Posterior vena cava (tissue), 2 donors: ENCODE results near the gene HMX1. TPM values are rescaled to one million over a fixed set of nuclear protein-coding genes. Genes with fewer than 3 reads are reported as not detected.
A peak's percentile ranks its signal among the peaks of the same experiment; 100 is the strongest.

ENCODE experiments used
- DNase-seq: peaks from one replicate; pipeline ENCODE4 v3.0.0-alpha.2; 2020; ENCODE audit warnings: low spot score
- intact Hi-C, 2 donors: fragments of 100-400 bp; cut with DNase I; formaldehyde crosslinking; loops; one replicate each; pipeline versions ENCODE4 v1.14.1 to v1.14.2; 2022 to 2023
- total RNA-seq, 2 donors: library from RNA; stranded (reverse); fragmentation: NEBNext Ultra II Directional; extraction: Animal tissue kit (Norgen Biotek cat#: 25700); gene quantifications; one replicate each; pipeline ENCODE4 v1.2.1, GENCODE V29; 2021
- donor health status: DM: yes; HTN: yes; CAD: no.
- donor health status: DM: yes; HTN: yes; CAD: no.

The HMX1 gene
- total RNA-seq, 2 donors from 2014 or later = 0.19 TPM; not detected in 1

GRCh38 chr4:8862334-8862733 lies 9.3 kb downstream of the HMX1 start:
- intact Hi-C loops = no loop called here
- DNase-seq = no peak

DNA sequence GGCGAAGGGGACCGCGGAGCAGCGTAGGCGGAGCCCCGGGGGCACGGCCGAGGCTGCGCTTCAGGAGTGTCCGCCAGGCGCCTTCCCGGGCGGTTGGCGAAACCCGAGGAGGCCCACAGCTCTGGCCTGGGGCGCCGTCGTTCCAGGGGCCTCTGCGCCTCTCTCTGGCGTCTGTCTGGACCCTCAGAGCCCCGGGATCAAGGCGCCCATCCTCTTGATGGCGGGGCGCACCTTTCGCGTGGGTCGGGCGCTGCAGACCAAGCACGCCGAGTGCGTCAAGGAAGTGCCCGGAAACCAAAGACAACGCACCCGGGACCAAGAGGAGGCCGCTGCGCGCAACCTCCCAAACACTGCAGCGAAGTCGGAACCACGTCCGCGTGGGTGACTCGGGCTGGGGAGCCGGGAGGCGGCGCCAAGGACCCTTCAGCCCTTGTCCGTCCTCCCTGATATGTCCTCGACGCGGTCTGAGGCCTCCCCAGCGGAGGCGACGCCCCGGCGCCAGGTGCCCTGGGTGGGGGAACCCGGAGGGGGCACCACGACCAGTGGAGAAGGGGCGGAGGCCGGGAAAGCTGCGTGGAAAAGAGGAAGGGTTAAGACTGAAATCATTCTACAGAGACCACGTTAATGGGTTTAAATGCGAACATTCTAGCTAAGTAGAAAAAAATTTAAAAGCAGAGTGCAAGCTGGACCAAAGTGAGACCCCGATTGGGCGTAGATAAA lies 9.9 kb downstream of the HMX1 start:
- intact Hi-C loops = no loop called here
- no peak for DNase-seq

GRCh38 chr4:8860892-8861575 lies 10.6 kb downstream of the HMX1 start:
- no peak for DNase-seq
- intact Hi-C loops = no loop called here

DNA sequence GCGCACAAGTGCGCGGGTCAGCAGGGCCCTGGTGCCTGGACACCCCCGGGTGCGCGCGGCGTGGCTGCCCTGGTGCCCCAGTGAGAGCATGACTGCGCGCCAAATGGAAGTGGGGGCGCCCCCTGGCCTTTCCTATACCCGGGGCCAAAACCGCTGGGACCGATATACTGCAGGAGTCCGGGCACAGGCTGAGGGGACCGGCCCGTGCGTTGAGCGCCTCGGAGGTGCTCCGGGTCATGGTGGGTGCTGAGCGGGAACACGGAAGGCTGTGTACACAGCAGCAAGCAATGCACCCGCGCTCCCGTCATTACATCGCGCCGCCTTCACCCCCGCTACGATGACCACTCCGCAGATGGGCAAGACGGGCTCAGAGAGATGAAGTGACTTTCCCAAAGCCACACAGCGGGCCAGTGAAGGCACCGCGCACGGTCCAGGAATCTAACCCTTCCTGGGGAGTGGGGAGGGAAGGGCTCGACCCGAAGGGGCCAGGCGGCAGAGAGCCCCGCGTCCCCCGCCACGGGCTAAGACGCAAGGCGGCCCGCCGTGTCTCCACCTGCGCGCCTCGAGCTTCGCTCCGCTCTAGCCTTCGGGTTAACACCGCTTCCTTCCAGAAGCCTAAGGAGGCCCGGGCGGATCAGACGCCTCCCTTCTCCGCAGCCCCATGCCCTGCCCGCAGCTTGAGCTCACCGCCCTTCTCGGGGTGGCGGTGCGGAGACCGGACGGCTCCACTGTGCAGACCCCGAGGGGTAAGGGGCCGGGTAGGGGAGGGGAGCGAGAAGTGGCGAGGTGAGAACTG lies 11.3 kb downstream of the HMX1 start:
- intact Hi-C loops = no loop called here
- no peak for DNase-seq

DNA sequence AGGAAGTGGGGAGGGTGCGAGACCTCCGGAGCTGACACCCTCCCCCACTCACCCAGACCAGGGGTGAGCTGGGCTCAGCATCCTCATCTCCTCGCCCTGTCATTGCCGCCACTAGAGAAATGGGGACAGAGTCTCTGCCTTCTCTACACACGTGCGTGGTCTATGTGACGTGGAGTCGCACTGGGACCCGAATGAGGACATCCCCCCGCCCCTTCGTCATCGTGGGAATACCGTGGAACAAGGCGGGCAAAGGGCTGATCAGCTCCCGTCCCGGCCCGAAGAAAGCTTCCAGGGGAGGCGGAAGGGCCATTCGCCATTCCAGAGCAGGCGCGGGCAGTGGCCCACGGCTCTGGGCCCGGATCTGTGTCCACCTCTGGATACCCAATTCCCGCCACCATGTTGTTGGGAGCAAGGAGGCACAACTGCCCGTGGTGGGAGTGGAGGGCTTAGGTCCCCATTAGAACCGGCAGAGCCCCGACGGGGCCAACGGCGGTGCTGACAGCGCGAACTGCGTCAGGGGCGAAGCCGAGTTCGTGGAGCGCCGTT lies 12.0 kb downstream of the HMX1 start:
- DNase-seq = no peak
- intact Hi-C loops = no loop called here

DNA sequence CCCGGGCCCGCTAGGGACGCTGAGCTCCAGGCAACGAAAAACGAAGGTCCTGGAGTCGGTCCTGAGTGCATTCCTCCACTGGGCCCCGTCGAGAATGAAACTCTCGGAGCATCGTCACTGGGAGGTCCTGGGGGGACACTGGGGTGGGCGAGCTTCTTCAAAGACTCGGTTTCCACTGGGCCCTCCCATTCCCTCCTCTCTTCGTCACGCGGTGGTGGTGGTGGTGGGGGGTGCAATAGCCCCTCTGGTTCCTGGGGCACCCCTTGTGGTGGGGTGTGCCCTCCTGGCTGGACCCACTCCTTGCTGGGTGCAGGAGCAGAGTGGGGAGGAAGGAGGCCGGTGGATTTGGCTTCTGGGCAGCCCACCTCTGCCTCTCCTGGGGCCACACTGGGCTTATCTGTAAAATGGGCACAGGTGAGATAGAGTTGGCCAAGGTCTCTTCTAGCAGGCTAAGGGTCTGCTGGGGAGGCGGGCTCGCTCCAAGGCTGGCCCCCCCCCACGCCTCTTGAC lies 12.9 kb downstream of the HMX1 start:
- intact Hi-C loops = no loop called here
- no peak for DNase-seq

DNA sequence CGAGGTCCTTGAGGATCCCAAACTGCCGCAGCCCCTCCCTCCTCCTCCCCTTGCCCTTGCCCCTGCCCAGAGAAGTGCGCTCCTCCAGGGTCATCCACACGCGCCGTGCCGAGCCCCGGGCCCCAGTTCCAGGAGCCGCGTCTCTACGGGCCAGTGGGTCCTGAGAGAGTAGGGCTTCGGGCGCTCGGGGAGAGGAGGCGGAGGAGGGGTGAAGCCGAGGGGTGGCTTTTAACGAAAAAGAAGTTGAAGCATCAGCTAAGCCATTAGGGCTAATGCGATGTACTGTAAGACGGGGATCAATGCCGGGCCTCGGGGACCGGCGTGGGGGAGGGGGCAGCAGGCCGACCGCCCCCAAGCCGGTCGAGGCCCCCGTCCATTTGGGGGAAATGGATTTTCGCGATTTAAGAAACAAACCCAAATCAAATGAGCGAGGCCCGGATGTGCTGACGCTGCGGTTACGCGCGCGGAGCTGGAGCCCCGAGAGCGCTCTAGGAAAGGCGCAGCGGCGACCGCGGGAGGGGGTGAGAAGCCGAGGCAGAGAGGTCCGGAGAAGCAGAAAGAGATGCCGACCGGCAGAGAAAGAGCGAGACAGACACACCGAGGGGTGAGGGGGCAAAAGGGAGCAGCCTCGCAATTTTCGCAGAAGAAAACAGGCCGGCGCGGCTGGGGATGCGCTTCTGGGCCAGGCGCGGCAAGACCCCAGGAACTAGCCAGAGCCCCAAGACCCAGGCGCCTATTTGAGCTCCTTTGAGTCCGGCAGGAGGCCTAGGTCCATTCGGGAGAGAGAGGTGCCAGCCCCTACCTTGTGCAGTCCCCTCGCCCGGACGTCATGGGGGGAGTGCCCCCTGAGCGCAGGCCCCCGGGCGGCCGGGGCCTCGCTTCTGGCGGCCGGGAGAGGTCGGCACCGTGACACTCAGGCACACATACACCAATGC lies 13.6 kb downstream of the HMX1 start:
- DNase-seq = no peak
- intact Hi-C loops = no loop called here

- intact Hi-C loops = no loop called here
- no peak for DNase-seq
These were observed 14.6 kb downstream of the HMX1 start for GRCh38 chr4:8856835-8857621.

GRCh38 chr4:8855818-8856245 lies 15.8 kb downstream of the HMX1 start:
- intact Hi-C loops = no loop called here
- no peak for DNase-seq

DNA sequence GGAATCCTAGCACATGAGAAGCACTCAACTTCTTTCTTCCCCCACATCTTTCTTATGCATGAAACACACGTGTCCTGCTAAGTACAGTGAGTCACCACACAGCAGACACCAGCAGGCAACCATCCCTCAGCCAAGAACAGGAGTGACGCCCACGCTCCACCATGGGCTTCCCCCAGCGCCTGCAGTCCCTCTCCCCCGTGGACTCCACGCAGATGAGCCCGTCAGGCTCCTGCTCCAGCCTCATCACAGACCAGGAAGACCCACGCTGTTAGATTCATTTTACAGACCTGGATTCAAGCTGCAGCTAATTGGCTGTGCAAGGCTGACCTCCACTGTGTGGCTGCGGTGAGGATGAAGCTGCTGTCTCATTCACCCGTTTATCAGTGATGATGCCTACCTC lies 16.7 kb downstream of the HMX1 start:
- no peak for DNase-seq
- intact Hi-C loops = no loop called here

DNA sequence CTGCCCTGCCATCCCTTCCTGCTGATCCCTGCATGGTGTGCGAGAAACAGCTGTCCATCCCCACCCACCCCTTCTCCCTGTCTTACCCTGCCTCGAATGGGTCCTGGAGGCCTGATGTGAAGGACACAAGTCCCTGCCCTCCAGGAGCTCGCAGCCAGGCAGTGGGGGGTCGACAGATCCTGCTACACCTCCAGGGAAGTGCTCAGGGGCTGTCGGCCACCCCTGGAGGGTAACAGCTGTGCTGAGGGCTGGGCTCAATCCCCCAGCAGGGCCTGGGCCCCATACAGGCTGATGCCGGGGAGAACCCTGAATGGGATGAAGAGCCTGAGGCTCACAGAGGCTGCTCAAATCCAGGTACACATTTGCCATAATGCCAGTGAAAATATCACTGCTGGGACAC lies 17.6 kb downstream of the HMX1 start:
- intact Hi-C loops = no loop called here
- DNase-seq = no peak

DNA sequence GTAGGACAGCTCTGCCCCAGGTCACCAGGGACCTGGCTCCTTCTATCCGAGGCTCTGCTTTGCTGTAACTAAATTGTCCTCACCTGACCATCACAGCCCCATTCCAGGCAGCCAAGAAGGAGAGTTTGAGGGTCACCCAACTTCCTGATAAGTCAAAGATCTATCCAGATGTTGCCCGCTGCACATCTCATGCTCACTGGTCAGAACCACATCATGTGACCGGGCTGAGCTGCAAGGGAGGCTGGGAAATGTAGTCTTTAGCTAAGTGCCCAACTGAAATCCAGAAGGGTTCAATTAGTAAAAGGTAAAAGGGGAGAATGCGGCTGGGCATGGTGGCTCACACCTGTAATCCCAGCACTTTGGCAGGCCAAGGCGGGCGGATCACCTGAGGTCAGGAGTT lies 18.4 kb downstream of the HMX1 start:
- DNase-seq = no peak
- intact Hi-C loops = no loop called here

DNA sequence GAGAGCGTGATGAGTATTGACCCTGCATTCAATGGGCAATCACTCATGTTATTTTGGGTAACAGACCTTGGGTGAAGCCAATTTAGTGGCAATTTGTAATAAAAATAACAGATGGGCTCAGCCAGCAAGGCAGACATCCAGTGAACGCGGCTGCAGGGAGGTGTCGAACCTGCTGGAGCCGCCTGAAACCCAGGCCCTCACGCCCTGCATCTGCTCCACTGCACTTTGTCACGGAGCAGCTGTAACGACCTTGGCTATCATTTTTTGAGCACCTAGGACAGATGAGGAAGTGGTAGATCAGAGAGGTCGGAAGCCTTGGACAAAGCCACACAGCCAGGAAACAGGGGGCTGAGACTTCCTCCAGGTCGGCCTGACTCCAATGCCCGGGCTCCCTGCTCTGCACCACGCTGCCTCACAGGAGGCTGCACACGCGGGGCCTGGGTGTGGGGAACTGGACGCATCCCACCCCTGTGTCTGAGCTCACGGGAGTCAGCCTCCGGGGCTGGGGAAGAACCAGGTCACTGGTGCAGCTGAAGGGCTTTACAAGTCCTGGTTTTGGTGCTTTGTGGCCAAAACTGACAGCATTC lies 19.4 kb downstream of the HMX1 start:
- intact Hi-C loops = no loop called here
- peak; percentile 48 for DNase-seq

DNA sequence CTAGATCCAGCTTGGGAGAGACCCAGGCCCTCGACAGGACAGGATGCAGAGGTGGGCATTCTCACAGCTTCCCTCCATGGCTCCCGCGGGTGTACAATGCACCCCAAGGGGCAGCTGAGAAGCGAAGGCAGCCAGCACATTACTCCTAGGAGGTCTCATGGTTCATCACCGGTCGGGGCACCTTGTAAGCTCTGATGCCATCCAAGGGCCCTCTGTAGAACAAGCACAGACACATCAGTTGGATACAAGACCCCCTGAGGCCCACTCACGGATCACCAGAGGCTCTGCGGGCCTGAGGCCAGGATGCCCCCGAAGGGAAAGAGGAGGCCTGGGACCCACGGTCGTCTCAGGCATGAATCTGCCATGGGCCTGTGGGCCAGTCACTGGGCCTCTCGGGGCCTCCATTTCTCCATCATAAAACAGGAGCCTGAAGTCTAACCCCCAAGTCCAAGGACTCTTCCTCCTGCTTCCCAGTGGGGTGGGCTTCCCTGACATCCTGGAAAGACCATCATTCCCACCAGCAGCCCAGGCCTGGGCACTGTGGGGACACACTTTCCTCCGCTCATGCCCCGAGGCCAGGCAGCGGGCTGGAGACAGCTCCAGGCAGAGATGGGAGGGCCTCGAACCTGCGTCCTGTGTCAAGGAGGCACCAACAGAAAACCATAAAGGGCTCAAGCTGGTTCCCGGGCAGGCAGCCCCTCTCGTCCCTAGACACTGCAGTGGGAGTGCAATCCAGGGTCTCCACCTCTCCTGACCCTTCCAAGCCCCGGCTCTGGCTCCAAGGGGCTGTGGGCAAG lies 20.1 kb downstream of the HMX1 start:
- DNase-seq = peak; percentile 74

DNA sequence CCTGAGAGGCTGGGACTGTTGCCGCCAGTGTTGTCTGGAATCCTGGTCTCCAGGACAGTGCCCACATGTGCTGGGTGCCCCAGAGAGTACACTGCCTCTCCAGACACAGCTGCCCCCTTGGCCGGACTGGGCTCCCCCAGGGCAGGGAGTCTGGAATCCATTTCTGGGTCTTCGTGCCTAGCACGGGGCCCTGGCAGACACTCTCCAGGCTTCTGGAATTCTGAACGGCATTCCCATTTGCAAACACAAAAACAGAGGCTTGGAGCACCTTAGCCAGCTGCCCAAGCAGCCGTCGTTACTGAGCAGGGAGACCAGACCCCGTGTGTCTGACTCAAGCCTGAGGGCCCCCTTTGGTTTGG lies 20.8 kb downstream of the HMX1 start:
- no peak for DNase-seq
- intact Hi-C loops = no loop called here

More for the DNA sequence above, 20.1 kb downstream of the HMX1 start:
- intact Hi-C loops = no loop called here

GRCh38 chr4:8850074-8850829 lies 21.4 kb downstream of the HMX1 start:
- intact Hi-C loops = no loop called here
- DNase-seq = peak; percentile 79
